Testis (tissue), 3 donors: ENCODE data around the gene ZNF827. TPM values are rescaled to one million over a fixed set of nuclear protein-coding genes. Genes with fewer than 3 reads are reported as not detected.

Source experiments
- DNase-seq: peaks from one replicate; pipeline ENCODE4 v3.0.0-alpha.2; 2019
- H3K27ac ChIP-seq, 2 donors: fragments of 200-600 bp; sonication (generic); one replicate each; pipeline ENCODE4 v1.5.1; 2019
- H3K27me3 ChIP-seq: fragments of 200-600 bp; sonication (generic); one replicate; pipeline ENCODE4 v1.5.1; 2019
- H3K36me3 ChIP-seq: fragments of 200-600 bp; sonication (generic); one replicate; pipeline ENCODE4 v1.5.1; 2017; ENCODE audit warnings: low read depth; ENCODE audit errors: missing control alignments
- H3K4me1 ChIP-seq: fragments of 200-600 bp; sonication (generic); one replicate; pipeline ENCODE4 v1.5.1; 2019
- H3K4me3 ChIP-seq, 2 donors: fragments of 200-600 bp; sonication (generic); one replicate each; pipeline ENCODE4 v1.5.1; 2017 to 2019
- H3K9me3 ChIP-seq: fragments of 200-600 bp; sonication (generic); one replicate; pipeline ENCODE4 v1.5.1; 2017
- POLR2A ChIP-seq: fragments of 450-650 bp; IDR thresholded peaks from one replicate; pipeline ENCODE4 v1.6.1; 2017; ENCODE audit warnings: antibody characterized with exemption, mild to moderate bottlenecking, moderate library complexity
- whole genome bisulfite sequencing, 2 donors: methylation state at CpG; one replicate each; pipeline ENCODE4 v1.1.5; 2018; 5-methylcytosine and 5-hydroxymethylcytosine counted together
- intact Hi-C: fragments of 100-400 bp; cut with DNase I; formaldehyde crosslinking; loops from one replicate; pipeline ENCODE4 v1.15.1; 2023; ENCODE audit warnings: low total_unique reads
- polyA plus RNA-seq: library from polyadenylated mRNA; stranded (reverse); fragments of 350-450 nt; fragmentation: Illumina TruSeq; extraction: RNeasy Lipid Tissue Mini Kit (QIAGEN cat#74804); gene quantifications from one replicate; pipeline ENCODE4 v1.2.3, GENCODE V29; 2014; ENCODE audit warnings: low read depth, low replicate concordance; ENCODE audit not compliant: insufficient read depth
- total RNA-seq, 2 donors: library from RNA; depleted of rRNA; stranded (reverse); fragments of >200 nt; gene quantifications; one replicate each; pipeline ENCODE4 v1.2.3, GENCODE V29; 2016
- TF ChIP-seq, protein P1 (sequence below), 3 experiments: fragments of 450-650 bp in 2 of 3; fragments of 200-600 bp in 1 of 3; sonication (generic) in 1 of 3; IDR thresholded peaks; one replicate each; pipeline ENCODE4 v1.5.1; 2016 to 2019; ENCODE audit warnings: antibody characterized with exemption in 3 of 3, mild to moderate bottlenecking in 2 of 3, moderate library complexity in 1 of 3

Gene ZNF827
- total and polyA plus RNA-seq, 3 donors from 2014 or later = 13.9 to 46.8 (median 37.5) TPM

GRCh38 chr4:145907390-145907789, 31.2 kb downstream of the ZNF827 start:
- WGBS, 2 donors = 56 to 66% methylated on average over 4 of the region's 4 CpGs
- DNase-seq = no peak
- Histone ChIP-seq H3K27ac (no peak overlapping the region), H3K4me3 (no peak overlapping the region), H3K4me1 (no peaks in the 10 kb centered on the region), H3K36me3 (no peaks in the 10 kb centered on the region), H3K9me3 (no peaks in the 10 kb centered on the region), H3K27me3 (no peaks in the 10 kb centered on the region)
- no peak for TF ChIP-seq POLR2A
- TF ChIP-seq, protein P1, sequence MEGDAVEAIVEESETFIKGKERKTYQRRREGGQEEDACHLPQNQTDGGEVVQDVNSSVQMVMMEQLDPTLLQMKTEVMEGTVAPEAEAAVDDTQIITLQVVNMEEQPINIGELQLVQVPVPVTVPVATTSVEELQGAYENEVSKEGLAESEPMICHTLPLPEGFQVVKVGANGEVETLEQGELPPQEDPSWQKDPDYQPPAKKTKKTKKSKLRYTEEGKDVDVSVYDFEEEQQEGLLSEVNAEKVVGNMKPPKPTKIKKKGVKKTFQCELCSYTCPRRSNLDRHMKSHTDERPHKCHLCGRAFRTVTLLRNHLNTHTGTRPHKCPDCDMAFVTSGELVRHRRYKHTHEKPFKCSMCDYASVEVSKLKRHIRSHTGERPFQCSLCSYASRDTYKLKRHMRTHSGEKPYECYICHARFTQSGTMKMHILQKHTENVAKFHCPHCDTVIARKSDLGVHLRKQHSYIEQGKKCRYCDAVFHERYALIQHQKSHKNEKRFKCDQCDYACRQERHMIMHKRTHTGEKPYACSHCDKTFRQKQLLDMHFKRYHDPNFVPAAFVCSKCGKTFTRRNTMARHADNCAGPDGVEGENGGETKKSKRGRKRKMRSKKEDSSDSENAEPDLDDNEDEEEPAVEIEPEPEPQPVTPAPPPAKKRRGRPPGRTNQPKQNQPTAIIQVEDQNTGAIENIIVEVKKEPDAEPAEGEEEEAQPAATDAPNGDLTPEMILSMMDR (IDR thresholded peaks at IDR 0.05) = no peak
- intact Hi-C loops = no loop called here

- no peaks in the 10 kb centered on the region for H3K27me3 ChIP-seq
- intact Hi-C loops = no loop called here
- DNase-seq = no peak
- H3K4me1 ChIP-seq = no peaks in the 10 kb centered on the region
- 92 to 94% methylated on average over 7 of the region's 7 CpGs for WGBS, 2 donors
- no peak overlapping the region for H3K27ac ChIP-seq
- H3K4me3 ChIP-seq = no peak overlapping the region
- TF ChIP-seq, protein P1 (IDR thresholded peaks at IDR 0.05) = no peak
- no peak for TF ChIP-seq POLR2A
- H3K9me3 ChIP-seq = no peaks in the 10 kb centered on the region
- H3K36me3 ChIP-seq = no peaks in the 10 kb centered on the region
Observed at GRCh38 chr4:145904413-145905177, 34.0 kb downstream of the ZNF827 start.

- Histone ChIP-seq H3K27me3 (no peaks in the 10 kb centered on the region), H3K4me1 (no peaks in the 10 kb centered on the region), H3K36me3 (no peaks in the 10 kb centered on the region), H3K4me3 (no peak overlapping the region), H3K27ac (no peak overlapping the region), H3K9me3 (no peaks in the 10 kb centered on the region)
- DNase-seq = no peak
- intact Hi-C loops = no loop called here
- no peak for TF ChIP-seq POLR2A
- TF ChIP-seq, protein P1 (IDR thresholded peaks at IDR 0.05) = no peak
- 86 to 95% methylated on average over 12 to 13 of the region's 13 CpGs for WGBS, 2 donors
Observed at GRCh38 chr4:145902522-145902921, 36.1 kb downstream of the ZNF827 start.

DNA sequence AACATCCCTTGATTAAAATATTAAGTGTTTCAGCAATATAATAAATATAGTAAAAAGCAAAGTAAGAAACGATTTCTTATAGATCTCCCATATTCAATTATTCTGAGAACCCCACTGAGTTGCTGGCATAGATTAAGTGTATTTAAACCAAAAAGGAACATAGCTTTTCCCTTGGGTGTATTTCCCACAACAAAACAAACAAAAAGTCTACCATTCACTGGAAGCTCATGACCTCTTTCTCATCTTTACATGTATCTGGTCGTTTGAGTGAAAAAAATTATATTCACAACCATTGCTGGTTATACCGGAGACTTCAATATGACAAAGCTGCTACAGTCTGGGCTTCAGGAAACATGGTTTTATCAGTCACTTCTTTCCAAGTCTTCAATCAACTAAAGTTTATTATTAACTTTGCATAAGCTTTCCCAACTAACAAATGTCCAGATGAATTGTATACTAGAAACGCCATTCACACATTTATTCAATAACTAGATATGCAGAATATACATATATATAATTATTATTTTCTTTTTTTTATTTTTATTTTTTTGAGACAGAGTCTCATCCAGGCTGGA, 38.6 kb downstream of the ZNF827 start:
- intact Hi-C loops = no loop called here
- H3K27ac ChIP-seq = no peak overlapping the region
- TF ChIP-seq, protein P1 (IDR thresholded peaks at IDR 0.05) = no peak
- no peak for TF ChIP-seq POLR2A
- H3K36me3 ChIP-seq = no peaks in the 10 kb centered on the region
- no peaks in the 10 kb centered on the region for H3K27me3 ChIP-seq
- H3K4me1 ChIP-seq = no peaks in the 10 kb centered on the region
- no peak for DNase-seq
- WGBS, 2 donors = 68 to 80% methylated on average over 4 of the region's 4 CpGs
- H3K4me3 ChIP-seq = no peak overlapping the region
- H3K9me3 ChIP-seq = no peaks in the 10 kb centered on the region
